ENCODE results near the gene DAAM1.
A peak's percentile ranks its signal among the peaks of the same experiment; 100 is the strongest.

DAAM1 gene

DNA sequence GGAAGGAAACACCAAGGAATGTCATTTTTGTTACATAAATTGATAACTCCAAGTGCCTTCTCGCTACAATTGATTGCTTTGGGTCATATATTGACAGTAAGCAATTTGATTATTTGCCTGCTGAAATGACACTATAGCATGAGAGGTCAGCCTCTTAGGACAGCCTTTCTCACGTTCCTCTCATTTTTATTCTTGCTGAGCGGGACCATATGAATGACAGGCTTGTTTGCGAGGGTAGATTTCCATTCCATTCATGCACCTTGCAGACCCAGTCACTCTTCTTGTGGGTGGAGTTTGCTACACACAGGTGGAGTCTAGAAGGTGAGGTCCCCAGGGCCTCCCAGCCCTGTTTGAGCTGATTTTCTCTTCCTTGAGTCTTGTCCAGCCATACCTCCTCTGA lies 27.3 kb downstream of the DAAM1 start:
- H3K9ac ChIP-seq = no peak overlapping the region
- H3K4me2 ChIP-seq (ENCODE audit: low read length) = no peak overlapping the region
- H3K27ac ChIP-seq = peak overlapping the region; percentile 51
- no peaks in the 10 kb centered on the region for H3K27me3 ChIP-seq (ENCODE audit: control insufficient read depth, insufficient read depth, low read length)
- no peak overlapping the region for H3K4me3 ChIP-seq (ENCODE audit: low read depth, low read length)
- peaks cover 45% of the 10 kb centered on the region for H3K4me1 ChIP-seq
- no peaks in the 10 kb centered on the region for H3K9me3 ChIP-seq (ENCODE audit: control insufficient read depth, low read length)
- TF ChIP-seq CTCF (IDR thresholded peaks at IDR 0.05) = no peak
- no peaks in the 10 kb centered on the region for H3K36me3 ChIP-seq (ENCODE audit: control insufficient read depth, insufficient read depth, low read length)
- H3K79me2 ChIP-seq = peaks cover 60% of the 10 kb centered on the region
- H2AFZ ChIP-seq = peak overlapping the region; percentile 56

GRCh38 chr14:59217011-59217410 lies 28.5 kb downstream of the DAAM1 start:
- Histone ChIP-seq H2AFZ (no peak overlapping the region), H3K4me2 (ENCODE audit: low read length) (no peak overlapping the region), H3K9me3 (ENCODE audit: control insufficient read depth, low read length) (no peaks in the 10 kb centered on the region), H3K4me1 (peaks cover 50% of the 10 kb centered on the region), H3K79me2 (peaks cover 72% of the 10 kb centered on the region), H3K27ac (no peak overlapping the region), H3K4me3 (ENCODE audit: low read depth, low read length) (no peak overlapping the region), H3K9ac (no peak overlapping the region), H3K27me3 (ENCODE audit: control insufficient read depth, insufficient read depth, low read length) (no peaks in the 10 kb centered on the region), H3K36me3 (ENCODE audit: control insufficient read depth, insufficient read depth, low read length) (no peaks in the 10 kb centered on the region)
- no peak for TF ChIP-seq CTCF (IDR thresholded peaks at IDR 0.05)

DNA sequence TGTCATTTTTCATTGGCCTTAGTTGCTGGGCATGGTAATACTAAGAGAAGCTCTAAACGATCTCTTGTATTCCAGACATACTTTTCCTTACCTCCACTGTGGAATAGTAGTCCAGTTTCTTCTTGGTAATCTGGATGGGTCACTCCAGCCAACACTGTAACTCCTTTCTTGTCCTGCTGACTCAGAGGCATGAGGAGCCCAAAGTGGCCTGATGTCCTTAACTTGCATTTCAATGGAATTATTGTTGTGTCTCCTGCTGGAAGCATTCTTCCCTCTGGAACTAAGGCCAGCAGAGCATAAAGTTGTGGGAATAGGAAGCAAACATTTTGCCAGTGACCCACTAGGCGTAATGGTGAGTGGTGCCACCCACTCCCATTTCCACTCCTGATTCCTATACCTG lies 33.1 kb downstream of the DAAM1 start:
- Histone ChIP-seq H3K9ac (no peak overlapping the region), H3K9me3 (ENCODE audit: control insufficient read depth, low read length) (no peaks in the 10 kb centered on the region), H3K27me3 (ENCODE audit: control insufficient read depth, insufficient read depth, low read length) (no peaks in the 10 kb centered on the region), H3K4me1 (peaks cover 14% of the 10 kb centered on the region), H3K27ac (no peak overlapping the region), H2AFZ (no peak overlapping the region), H3K4me3 (ENCODE audit: low read depth, low read length) (no peak overlapping the region), H3K4me2 (ENCODE audit: low read length) (no peak overlapping the region), H3K36me3 (ENCODE audit: control insufficient read depth, insufficient read depth, low read length) (no peaks in the 10 kb centered on the region), H3K79me2 (peaks cover 92% of the 10 kb centered on the region)
- no peak for TF ChIP-seq CTCF (IDR thresholded peaks at IDR 0.05)

GRCh38 chr14:59224341-59224740 lies 35.9 kb downstream of the DAAM1 start:
- H3K36me3 ChIP-seq (ENCODE audit: control insufficient read depth, insufficient read depth, low read length) = no peaks in the 10 kb centered on the region
- H3K27ac ChIP-seq = no peak overlapping the region
- H3K4me1 ChIP-seq = peaks cover 12% of the 10 kb centered on the region
- TF ChIP-seq CTCF (IDR thresholded peaks at IDR 0.05) = no peak
- no peak overlapping the region for H2AFZ ChIP-seq
- no peak overlapping the region for H3K4me3 ChIP-seq (ENCODE audit: low read depth, low read length)
- no peak overlapping the region for H3K4me2 ChIP-seq (ENCODE audit: low read length)
- no peak overlapping the region for H3K9ac ChIP-seq
- peaks cover 85% of the 10 kb centered on the region for H3K79me2 ChIP-seq
- no peaks in the 10 kb centered on the region for H3K9me3 ChIP-seq (ENCODE audit: control insufficient read depth, low read length)
- no peaks in the 10 kb centered on the region for H3K27me3 ChIP-seq (ENCODE audit: control insufficient read depth, insufficient read depth, low read length)

DNA sequence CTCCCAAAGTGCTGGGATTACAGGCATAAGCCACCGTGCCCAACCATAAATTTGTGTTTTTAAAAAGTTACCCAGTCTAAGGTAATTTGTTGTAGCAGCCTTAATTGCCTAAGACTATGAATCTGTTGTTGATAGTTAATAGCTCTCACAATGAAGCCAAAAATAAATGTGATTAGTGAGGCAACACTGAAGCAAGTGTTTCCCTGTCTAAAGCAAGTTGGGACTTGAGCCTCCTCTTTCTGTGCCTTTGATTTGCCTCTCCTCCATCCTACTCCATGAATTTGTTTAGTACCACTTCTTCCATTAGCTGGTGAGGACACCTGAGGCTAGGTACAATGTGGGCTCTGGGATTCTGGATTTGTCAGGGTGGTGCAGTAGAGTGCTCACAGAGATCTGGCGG lies 36.8 kb downstream of the DAAM1 start:
- no peak overlapping the region for H3K4me2 ChIP-seq (ENCODE audit: low read length)
- H3K27me3 ChIP-seq (ENCODE audit: control insufficient read depth, insufficient read depth, low read length) = no peaks in the 10 kb centered on the region
- H3K4me3 ChIP-seq (ENCODE audit: low read depth, low read length) = no peak overlapping the region
- H3K4me1 ChIP-seq = peaks cover 18% of the 10 kb centered on the region
- H2AFZ ChIP-seq = no peak overlapping the region
- TF ChIP-seq CTCF (IDR thresholded peaks at IDR 0.05) = no peak
- H3K9me3 ChIP-seq (ENCODE audit: control insufficient read depth, low read length) = no peaks in the 10 kb centered on the region
- no peak overlapping the region for H3K27ac ChIP-seq
- no peaks in the 10 kb centered on the region for H3K36me3 ChIP-seq (ENCODE audit: control insufficient read depth, insufficient read depth, low read length)
- H3K79me2 ChIP-seq = peaks cover 84% of the 10 kb centered on the region
- no peak overlapping the region for H3K9ac ChIP-seq
